ENCODE measurements around the gene NPSR1. TPM values are rescaled to one million over a fixed set of nuclear protein-coding genes. Genes with fewer than 3 reads are reported as not detected.

NPSR1 gene
- total and polyA plus RNA-seq, 4 donors = not detected

DNA sequence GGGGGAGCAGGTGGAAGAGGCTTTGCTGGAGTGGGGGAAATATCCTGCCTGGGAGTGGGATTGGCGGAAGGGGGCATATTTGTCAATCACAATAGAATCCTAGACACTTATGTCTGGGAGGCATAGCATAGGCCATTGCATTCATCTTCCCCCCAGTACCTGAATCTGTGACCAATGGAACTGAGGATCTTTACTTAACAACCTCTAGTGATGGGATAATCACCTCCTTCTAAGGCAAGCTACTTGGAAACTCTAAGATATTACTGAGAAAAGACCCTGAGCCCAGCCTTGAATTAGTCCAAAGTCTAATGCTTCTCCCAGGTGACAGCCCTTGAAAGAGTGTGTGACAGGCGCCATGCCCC is 90.7 kb downstream of the NPSR1 start:
- WGBS = 92% methylated on average over 2 of the region's 2 CpGs
- no peak overlapping the region for H3K9ac ChIP-seq (ENCODE audit: low read depth in 1 of 2, low read length in 2 of 2)

DNA sequence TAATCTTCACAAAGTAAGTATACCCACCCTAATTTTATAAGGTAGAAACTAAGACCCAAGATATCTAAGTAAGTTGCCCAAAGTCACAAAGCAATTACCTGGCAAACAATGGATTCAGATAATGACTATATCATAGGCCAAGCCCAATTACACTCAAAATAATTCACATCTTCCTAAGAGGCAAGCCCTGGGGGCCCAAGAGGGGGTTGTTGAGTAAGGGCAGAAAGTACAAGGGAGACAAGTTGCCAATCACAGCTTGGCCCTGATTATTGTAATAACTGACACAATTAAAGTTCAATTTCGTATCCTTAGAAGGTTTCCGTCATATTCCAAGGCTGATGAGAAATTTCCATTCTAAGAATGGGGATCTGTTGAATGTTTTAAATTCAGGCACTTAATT is 91.4 kb downstream of the NPSR1 start:
- 91% methylated on average over 2 of the region's 2 CpGs for WGBS
- Histone ChIP-seq H3K27ac (ENCODE audit: low read depth in 1 of 2, low read length in 2 of 2) (no peak overlapping the region), H3K36me3 (ENCODE audit: control insufficient read depth in 4 of 4, insufficient read depth in 3 of 4, low read depth in 1 of 4, low read length in 3 of 4) (no peaks in the 10 kb centered on the region), H3K9me3 (ENCODE audit: control insufficient read depth in 4 of 4, low read length in 3 of 4) (peaks cover 0 to under 1% (median 0%) of the 10 kb centered on the region in 4 donors), H3K4me1 (ENCODE audit: control insufficient read depth in 4 of 4, insufficient read depth in 4 of 4, low read length in 3 of 4) (peaks cover 0 to 7% (median 3%) of the 10 kb centered on the region in 4 donors), H3K4me3 (ENCODE audit: low read depth in 1 of 3, low read length in 3 of 3) (no peak overlapping the region), H3K9ac (ENCODE audit: low read depth in 1 of 2, low read length in 2 of 2) (no peak overlapping the region), H3K27me3 (ENCODE audit: control insufficient read depth in 4 of 4, insufficient read depth in 4 of 4, low read length in 3 of 4) (no peaks in the 10 kb centered on the region)
- no peak for DNase-seq (ENCODE audit: low spot score)
- TF ChIP-seq JUND (IDR thresholded peaks at IDR 0.05) (no peak), NR2F2 (IDR thresholded peaks at IDR 0.05) (no peak), RAD21 (IDR thresholded peaks at IDR 0.05) (no peak), RXRA (IDR thresholded peaks at IDR 0.05) (no peak), FOXA1 (IDR thresholded peaks at IDR 0.05) (no peak), HNF4G (IDR thresholded peaks at IDR 0.05) (no peak), EGR1 (IDR thresholded peaks at IDR 0.05; ENCODE audit: low read depth in 2 of 2) (no peak), HNF4A (conservative IDR thresholded peaks at IDR 0.05) (no peak), YY1 (IDR thresholded peaks at IDR 0.05) (no peak)
- TF ChIP-seq, protein P1, sequence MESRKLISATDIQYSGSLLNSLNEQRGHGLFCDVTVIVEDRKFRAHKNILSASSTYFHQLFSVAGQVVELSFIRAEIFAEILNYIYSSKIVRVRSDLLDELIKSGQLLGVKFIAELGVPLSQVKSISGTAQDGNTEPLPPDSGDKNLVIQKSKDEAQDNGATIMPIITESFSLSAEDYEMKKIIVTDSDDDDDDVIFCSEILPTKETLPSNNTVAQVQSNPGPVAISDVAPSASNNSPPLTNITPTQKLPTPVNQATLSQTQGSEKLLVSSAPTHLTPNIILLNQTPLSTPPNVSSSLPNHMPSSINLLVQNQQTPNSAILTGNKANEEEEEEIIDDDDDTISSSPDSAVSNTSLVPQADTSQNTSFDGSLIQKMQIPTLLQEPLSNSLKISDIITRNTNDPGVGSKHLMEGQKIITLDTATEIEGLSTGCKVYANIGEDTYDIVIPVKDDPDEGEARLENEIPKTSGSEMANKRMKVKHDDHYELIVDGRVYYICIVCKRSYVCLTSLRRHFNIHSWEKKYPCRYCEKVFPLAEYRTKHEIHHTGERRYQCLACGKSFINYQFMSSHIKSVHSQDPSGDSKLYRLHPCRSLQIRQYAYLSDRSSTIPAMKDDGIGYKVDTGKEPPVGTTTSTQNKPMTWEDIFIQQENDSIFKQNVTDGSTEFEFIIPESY (IDR thresholded peaks at IDR 0.05) = no peak
- TF ChIP-seq, protein P2, sequence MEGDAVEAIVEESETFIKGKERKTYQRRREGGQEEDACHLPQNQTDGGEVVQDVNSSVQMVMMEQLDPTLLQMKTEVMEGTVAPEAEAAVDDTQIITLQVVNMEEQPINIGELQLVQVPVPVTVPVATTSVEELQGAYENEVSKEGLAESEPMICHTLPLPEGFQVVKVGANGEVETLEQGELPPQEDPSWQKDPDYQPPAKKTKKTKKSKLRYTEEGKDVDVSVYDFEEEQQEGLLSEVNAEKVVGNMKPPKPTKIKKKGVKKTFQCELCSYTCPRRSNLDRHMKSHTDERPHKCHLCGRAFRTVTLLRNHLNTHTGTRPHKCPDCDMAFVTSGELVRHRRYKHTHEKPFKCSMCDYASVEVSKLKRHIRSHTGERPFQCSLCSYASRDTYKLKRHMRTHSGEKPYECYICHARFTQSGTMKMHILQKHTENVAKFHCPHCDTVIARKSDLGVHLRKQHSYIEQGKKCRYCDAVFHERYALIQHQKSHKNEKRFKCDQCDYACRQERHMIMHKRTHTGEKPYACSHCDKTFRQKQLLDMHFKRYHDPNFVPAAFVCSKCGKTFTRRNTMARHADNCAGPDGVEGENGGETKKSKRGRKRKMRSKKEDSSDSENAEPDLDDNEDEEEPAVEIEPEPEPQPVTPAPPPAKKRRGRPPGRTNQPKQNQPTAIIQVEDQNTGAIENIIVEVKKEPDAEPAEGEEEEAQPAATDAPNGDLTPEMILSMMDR (IDR thresholded peaks at IDR 0.05; ENCODE audit: low read depth, low read length, missing input control) = no peak
- TF ChIP-seq, protein P3, sequence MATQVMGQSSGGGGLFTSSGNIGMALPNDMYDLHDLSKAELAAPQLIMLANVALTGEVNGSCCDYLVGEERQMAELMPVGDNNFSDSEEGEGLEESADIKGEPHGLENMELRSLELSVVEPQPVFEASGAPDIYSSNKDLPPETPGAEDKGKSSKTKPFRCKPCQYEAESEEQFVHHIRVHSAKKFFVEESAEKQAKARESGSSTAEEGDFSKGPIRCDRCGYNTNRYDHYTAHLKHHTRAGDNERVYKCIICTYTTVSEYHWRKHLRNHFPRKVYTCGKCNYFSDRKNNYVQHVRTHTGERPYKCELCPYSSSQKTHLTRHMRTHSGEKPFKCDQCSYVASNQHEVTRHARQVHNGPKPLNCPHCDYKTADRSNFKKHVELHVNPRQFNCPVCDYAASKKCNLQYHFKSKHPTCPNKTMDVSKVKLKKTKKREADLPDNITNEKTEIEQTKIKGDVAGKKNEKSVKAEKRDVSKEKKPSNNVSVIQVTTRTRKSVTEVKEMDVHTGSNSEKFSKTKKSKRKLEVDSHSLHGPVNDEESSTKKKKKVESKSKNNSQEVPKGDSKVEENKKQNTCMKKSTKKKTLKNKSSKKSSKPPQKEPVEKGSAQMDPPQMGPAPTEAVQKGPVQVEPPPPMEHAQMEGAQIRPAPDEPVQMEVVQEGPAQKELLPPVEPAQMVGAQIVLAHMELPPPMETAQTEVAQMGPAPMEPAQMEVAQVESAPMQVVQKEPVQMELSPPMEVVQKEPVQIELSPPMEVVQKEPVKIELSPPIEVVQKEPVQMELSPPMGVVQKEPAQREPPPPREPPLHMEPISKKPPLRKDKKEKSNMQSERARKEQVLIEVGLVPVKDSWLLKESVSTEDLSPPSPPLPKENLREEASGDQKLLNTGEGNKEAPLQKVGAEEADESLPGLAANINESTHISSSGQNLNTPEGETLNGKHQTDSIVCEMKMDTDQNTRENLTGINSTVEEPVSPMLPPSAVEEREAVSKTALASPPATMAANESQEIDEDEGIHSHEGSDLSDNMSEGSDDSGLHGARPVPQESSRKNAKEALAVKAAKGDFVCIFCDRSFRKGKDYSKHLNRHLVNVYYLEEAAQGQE (IDR thresholded peaks at IDR 0.05) = no peak
- TF ChIP-seq, protein P4, sequence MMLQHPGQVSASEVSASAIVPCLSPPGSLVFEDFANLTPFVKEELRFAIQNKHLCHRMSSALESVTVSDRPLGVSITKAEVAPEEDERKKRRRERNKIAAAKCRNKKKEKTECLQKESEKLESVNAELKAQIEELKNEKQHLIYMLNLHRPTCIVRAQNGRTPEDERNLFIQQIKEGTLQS (IDR thresholded peaks at IDR 0.05) = no peak
- TF ChIP-seq, protein P5, sequence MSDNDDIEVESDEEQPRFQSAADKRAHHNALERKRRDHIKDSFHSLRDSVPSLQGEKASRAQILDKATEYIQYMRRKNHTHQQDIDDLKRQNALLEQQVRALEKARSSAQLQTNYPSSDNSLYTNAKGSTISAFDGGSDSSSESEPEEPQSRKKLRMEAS (IDR thresholded peaks at IDR 0.05) = no peak

More for the DNA sequence above, 90.7 kb downstream of the NPSR1 start:
- H3K27me3 ChIP-seq (ENCODE audit: control insufficient read depth in 4 of 4, insufficient read depth in 4 of 4, low read length in 3 of 4) = no peaks in the 10 kb centered on the region
- peaks cover 0 to 7% (median 3%) of the 10 kb centered on the region in 4 donors for H3K4me1 ChIP-seq (ENCODE audit: control insufficient read depth in 4 of 4, insufficient read depth in 4 of 4, low read length in 3 of 4)
- H3K36me3 ChIP-seq (ENCODE audit: control insufficient read depth in 4 of 4, insufficient read depth in 3 of 4, low read depth in 1 of 4, low read length in 3 of 4) = no peaks in the 10 kb centered on the region
- H3K4me3 ChIP-seq (ENCODE audit: low read depth in 1 of 3, low read length in 3 of 3) = no peak overlapping the region
- no peak overlapping the region for H3K27ac ChIP-seq (ENCODE audit: low read depth in 1 of 2, low read length in 2 of 2)
- DNase-seq (ENCODE audit: low spot score) = no peak
- H3K9me3 ChIP-seq (ENCODE audit: control insufficient read depth in 4 of 4, low read length in 3 of 4) = peaks cover 0 to 3% (median 0%) of the 10 kb centered on the region in 4 donors
- TF ChIP-seq NR2F2 (IDR thresholded peaks at IDR 0.05) = no peak
- no peak for TF ChIP-seq TAF1 (conservative IDR thresholded peaks at IDR 0.05)
- no peak for TF ChIP-seq HNF4G (IDR thresholded peaks at IDR 0.05)
- no peak for TF ChIP-seq YY1 (IDR thresholded peaks at IDR 0.05)
- no peak for TF ChIP-seq FOXA1 (IDR thresholded peaks at IDR 0.05)
